T47D (cell line): Measurements from ENCODE around the gene DCP1B.

Experiments
- DNase-seq, 2 experiments: peaks; one replicate each; pipeline versions ENCODE4 v3.0.0 to v3.0.0-alpha.2; 2011 to 2012; ENCODE audit warnings: low read depth in 1 of 2, low spot score in 1 of 2
- JUND ChIP-seq: IDR thresholded peaks from 2 replicates; pipeline ENCODE4 v1.6.1; 2012; ENCODE audit warnings: low read depth
- in situ Hi-C: cut with HindIII; loops from 2 replicates; pipeline ENCODE4 v1.10.0; 2016; ENCODE audit warnings: low sequenced_read_pairs, low pct_unique_long_range_greater_than_20kb

Gene DCP1B

DNA sequence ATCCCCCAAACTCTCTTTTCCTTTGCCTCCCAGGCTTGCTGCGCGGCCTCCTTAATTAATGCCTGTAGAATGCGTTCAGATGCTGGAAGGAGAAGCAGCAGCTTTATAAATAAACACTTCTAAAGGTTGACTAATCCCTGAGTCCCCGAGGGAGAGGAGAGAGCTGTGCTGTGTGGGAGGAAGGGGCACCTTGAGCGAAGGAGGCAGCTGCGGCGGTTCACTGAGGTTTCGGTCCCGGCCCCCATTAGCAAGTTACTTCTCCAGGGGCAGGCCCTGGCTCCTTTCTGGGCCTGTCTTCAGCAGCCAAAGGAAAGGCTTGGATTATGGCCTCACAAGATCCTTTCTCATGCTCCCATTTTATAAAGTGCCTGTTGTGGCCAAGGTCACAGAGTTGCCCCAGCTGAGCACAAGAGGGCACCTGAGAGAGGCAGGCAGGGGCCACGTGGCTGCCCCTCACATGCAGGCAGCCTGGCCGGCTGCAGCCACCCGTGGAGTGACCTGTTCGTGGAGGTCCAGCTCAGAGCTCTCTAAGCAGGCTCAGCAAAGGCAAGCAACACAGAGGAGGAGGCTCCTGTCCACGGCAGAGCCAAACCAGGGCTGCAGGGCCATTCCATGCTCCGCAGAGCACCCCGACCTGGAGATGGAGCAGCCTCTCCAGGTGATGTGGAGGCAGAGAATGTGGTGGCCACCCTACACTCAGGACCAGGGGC is 70.8 kb downstream of the DCP1B start:
- no peak for DNase-seq
- in situ Hi-C loops, result no loop called here
- TF ChIP-seq JUND, result no peak

GRCh38 chr12:1932264-1932777 is 71.9 kb downstream of the DCP1B start:
- in situ Hi-C loops, result no loop called here
- DNase-seq, result peak in 1 of 2 experiments; percentile 77
- TF ChIP-seq JUND, result no peak

DNA sequence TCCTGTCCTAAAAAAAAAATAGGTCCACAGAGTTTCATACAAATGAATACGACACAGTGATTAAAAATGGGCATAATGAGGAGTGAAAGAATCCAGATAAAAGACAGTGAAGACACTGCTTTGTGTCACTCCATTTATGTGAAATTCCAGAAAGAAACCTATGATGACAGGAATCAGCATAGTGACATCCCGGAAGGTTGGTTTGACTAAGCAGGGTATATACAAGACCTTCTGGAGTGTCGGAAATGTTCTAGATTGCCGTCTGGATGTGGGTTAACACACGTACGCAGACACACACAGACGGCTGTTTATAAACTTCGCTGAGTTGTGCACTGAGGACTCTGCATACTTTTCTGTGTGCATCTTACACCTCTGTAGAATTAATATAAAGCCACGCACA is 72.6 kb downstream of the DCP1B start:
- TF ChIP-seq JUND, result no peak
- in situ Hi-C loops, result no loop called here
- DNase-seq, result no peak

- TF ChIP-seq JUND, result no peak
- in situ Hi-C loops, result no loop called here
- DNase-seq, result no peak
These were observed 73.3 kb downstream of the DCP1B start for GRCh38 chr12:1930803-1931597.

DNA sequence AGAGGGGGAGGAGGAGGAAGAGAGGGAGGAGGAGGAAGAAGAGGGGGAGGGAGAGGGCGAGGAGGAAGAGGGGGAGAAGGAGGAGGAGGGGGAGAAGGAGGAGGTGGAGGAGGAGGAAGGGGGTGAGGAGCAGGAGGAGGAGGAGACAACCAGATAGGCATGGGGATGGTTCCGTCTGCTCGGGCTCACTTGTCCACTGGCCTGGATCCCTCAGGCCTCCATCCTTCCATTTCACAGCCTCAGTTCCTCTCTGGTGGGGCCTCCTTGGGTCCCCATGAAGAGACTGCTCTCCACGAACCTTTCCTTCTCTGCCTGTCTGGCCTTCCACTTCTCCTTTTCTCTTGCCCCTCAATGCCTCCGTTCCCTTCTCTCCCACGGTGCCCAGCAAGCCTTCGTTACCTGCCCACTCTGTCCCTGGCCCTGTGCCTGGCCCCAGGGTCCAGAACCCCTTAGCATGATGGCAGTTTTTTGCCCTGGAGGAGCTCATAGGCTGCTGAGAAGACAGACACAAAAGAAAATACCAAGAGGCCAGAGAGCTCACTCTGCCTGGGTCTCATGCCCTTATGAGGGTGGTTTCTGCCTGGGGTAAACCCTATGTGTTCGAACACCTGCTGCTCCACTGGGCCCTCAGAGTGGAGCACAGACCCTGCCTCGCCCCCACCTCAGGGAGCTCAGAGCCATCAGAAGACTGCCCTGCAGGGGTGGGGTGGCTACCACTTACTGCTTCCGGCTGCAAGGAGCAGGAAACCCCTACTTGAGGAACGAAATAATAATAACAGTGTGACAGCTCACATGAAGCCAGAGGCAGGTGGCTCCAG is 74.1 kb downstream of the DCP1B start:
- no peak for TF ChIP-seq JUND
- DNase-seq, result no peak
- in situ Hi-C loops, result no loop called here

- DNase-seq, result peak in 1 of 2 experiments; percentile 36
- in situ Hi-C loops, result no loop called here
- no peak for TF ChIP-seq JUND
These were observed 74.8 kb downstream of the DCP1B start for GRCh38 chr12:1929241-1929984.

- in situ Hi-C loops, result no loop called here
- DNase-seq, result no peak
- TF ChIP-seq JUND, result no peak
These were observed 75.7 kb downstream of the DCP1B start for GRCh38 chr12:1928439-1929121.

DNA sequence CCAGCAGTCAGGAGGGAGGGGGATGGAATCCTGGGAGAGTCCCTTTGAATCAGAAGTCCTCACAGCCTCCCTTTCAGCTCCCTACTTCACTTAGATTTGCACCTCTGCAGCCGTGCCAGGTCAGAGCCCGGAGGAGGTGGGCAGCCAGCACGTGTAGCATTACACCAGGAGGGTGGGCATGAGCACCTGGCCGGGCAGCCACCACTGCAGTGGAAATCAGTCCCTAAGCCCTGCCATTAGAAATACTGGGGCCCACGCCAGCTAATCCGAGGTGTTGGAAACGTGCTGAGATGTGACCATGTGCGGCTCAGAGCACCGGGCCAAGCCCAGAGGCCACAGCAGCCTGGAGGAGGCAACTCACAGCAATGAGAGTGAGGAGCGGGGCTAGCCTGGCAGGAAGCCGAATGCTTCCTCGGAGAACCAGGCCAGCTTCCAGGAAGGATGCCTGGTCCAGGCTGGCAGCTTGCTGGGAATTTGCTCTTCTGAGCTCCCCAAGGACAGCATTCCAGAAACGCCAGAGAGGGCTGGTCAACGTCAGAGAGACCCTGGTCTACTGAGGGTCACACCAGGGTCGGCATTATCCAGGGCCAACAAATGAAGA is 76.4 kb downstream of the DCP1B start:
- TF ChIP-seq JUND, result no peak
- in situ Hi-C loops, result no loop called here
- DNase-seq, result no peak

GRCh38 chr12:1927051-1927680 is 77.1 kb downstream of the DCP1B start:
- in situ Hi-C loops, result no loop called here
- TF ChIP-seq JUND, result no peak
- no peak for DNase-seq

GRCh38 chr12:1926251-1926657 is 78.0 kb downstream of the DCP1B start:
- TF ChIP-seq JUND, result no peak
- no peak for DNase-seq
- in situ Hi-C loops, result no loop called here

- in situ Hi-C loops, result no loop called here
- no peak for TF ChIP-seq JUND
- no peak for DNase-seq
These were observed 78.6 kb downstream of the DCP1B start for GRCh38 chr12:1925684-1926006.
